Esophagus muscularis mucosa (tissue), 4 donors: ENCODE measurements around the gene A1BG. TPM values are rescaled to one million over a fixed set of nuclear protein-coding genes. Genes with fewer than 3 reads are reported as not detected.

ENCODE experiments used
- DNase-seq: peaks from one replicate; pipeline ENCODE4 v3.0.0-alpha.2; 2017; ENCODE audit errors: extremely low spot score
- H3K27ac ChIP-seq, 4 donors: fragments of 200-600 bp; sonication (generic); replicated peaks in 1 of 4; 1 replicate in 3 of 4; 2 replicates in 1 of 4; pipeline ENCODE4 v1.5.1; 2016 to 2019; ENCODE audit warnings: mild to moderate bottlenecking in 1 of 4
- H3K27me3 ChIP-seq, 4 donors: fragments of 200-600 bp; sonication (generic); one replicate each; pipeline versions ENCODE4 v1.5.1 to v1.6.0; 2016 to 2019
- H3K36me3 ChIP-seq, 4 donors: fragments of 200-600 bp; sonication (generic); one replicate each; pipeline ENCODE4 v1.5.1; 2016 to 2019
- H3K4me1 ChIP-seq, 4 donors: fragments of 200-600 bp; sonication (generic); one replicate each; pipeline ENCODE4 v1.5.1; 2016 to 2019
- H3K4me3 ChIP-seq, 4 donors: fragments of 200-600 bp; sonication (generic); 1 replicate in 2 of 4; 2 replicates in 2 of 4; pipeline ENCODE4 v1.5.1; 2016 to 2019; ENCODE audit warnings: mild to moderate bottlenecking in 4 of 4, moderate library complexity in 1 of 4
- H3K9me3 ChIP-seq, 4 donors: fragments of 200-600 bp; sonication (generic); 1 replicate in 3 of 4; 2 replicates in 1 of 4; pipeline ENCODE4 v1.5.1; 2016 to 2019
- CTCF ChIP-seq, 3 experiments: fragments of 200-600 bp in 2 of 3; fragments of 450-650 bp in 1 of 3; sonication (generic) in 2 of 3; IDR thresholded peaks; one replicate each; pipeline ENCODE4 v1.5.1; 2017 to 2019; ENCODE audit warnings: antibody characterized with exemption in 3 of 3, mild to moderate bottlenecking in 2 of 3, moderate library complexity in 1 of 3
- EP300 ChIP-seq: sonication (generic); formaldehyde crosslinking; IDR thresholded peaks from one replicate; pipeline ENCODE4 v1.6.1; 2017; ENCODE audit warnings: antibody characterized with exemption
- POLR2A ChIP-seq: fragments of 450-650 bp; IDR thresholded peaks from one replicate; pipeline ENCODE4 v1.6.1; 2017; ENCODE audit warnings: antibody characterized with exemption, moderate library complexity, mild to moderate bottlenecking, low read depth
- POLR2AphosphoS5 ChIP-seq, 2 donors: sonication (generic); formaldehyde crosslinking; IDR thresholded peaks; one replicate each; pipeline ENCODE4 v1.6.1; 2017; ENCODE audit warnings: antibody characterized with exemption in 2 of 2
- WGBS: methylation state at CpG from one replicate; pipeline ENCODE4 v1.1.5; 2018; 5-methylcytosine and 5-hydroxymethylcytosine counted together
- intact Hi-C: fragments of 100-400 bp; cut with DNase I; formaldehyde crosslinking; loops from one replicate; pipeline ENCODE4 v1.15.1; 2023
- total RNA-seq, 4 donors: library from RNA; depleted of rRNA; stranded (reverse); fragments of >200 nt; gene quantifications; one replicate each; pipeline versions ENCODE4 v1.1.0 to v1.2.1, GENCODE V29; 2016

The A1BG gene
- total RNA-seq, 4 donors from 2014 or later: 0.83 to 12.1 (median 9.5) TPM

GRCh38 chr19:58354478-58355030, 1.3 kb upstream of the A1BG start:
- intact Hi-C loops: no loop called here
- Histone ChIP-seq H3K4me1 (peaks cover 23 to 40% (median 32%) of the 10 kb centered on the region in 4 donors), H3K27ac (no peak overlapping the region), H3K36me3 (peaks cover 0 to 10% (median 0%) of the 10 kb centered on the region in 4 donors), H3K27me3 (peaks cover 0 to 83% (median 42%) of the 10 kb centered on the region in 4 donors), H3K9me3 (no peaks in the 10 kb centered on the region), H3K4me3 (no peak overlapping the region)
- no peak for DNase-seq
- TF ChIP-seq CTCF (IDR thresholded peaks at IDR 0.05) (no peak), EP300 (no peak), POLR2AphosphoS5 (IDR thresholded peaks at IDR 0.05) (no peak), POLR2A (no peak)
- WGBS: 73% methylated on average over 6 of the region's 6 CpGs

- no peaks in the 10 kb centered on the region for H3K9me3 ChIP-seq
- H3K27ac ChIP-seq: no peak overlapping the region
- peaks cover 23 to 42% (median 33%) of the 10 kb centered on the region in 4 donors for H3K4me1 ChIP-seq
- WGBS: 89% methylated on average over 13 of the region's 15 CpGs
- H3K27me3 ChIP-seq: peaks cover 0 to 90% (median 42%) of the 10 kb centered on the region in 4 donors
- DNase-seq: no peak
- TF ChIP-seq POLR2A: no peak
- TF ChIP-seq EP300: no peak
- TF ChIP-seq POLR2AphosphoS5 (IDR thresholded peaks at IDR 0.05): no peak
- no peak for TF ChIP-seq CTCF (IDR thresholded peaks at IDR 0.05)
- peaks cover 0 to 8% (median 0%) of the 10 kb centered on the region in 4 donors for H3K36me3 ChIP-seq
- no peak overlapping the region for H3K4me3 ChIP-seq
- intact Hi-C loops: no loop called here
Measured at GRCh38 chr19:58353717-58354477, 605 bp upstream of the A1BG start.

- DNase-seq: no peak
- Histone ChIP-seq H3K27me3 (peaks cover 0 to 100% (median 50%) of the 10 kb centered on the region in 4 donors), H3K9me3 (no peaks in the 10 kb centered on the region), H3K4me3 (no peak overlapping the region), H3K4me1 (peaks cover 23 to 43% (median 33%) of the 10 kb centered on the region in 4 donors), H3K36me3 (peaks cover 0 to 6% (median 0%) of the 10 kb centered on the region in 4 donors), H3K27ac (no peak overlapping the region)
- WGBS: 82% methylated on average over 16 of the region's 23 CpGs
- TF ChIP-seq CTCF (IDR thresholded peaks at IDR 0.05) (no peak), POLR2AphosphoS5 (IDR thresholded peaks at IDR 0.05) (no peak), EP300 (no peak), POLR2A (no peak)
- intact Hi-C loops: no loop called here
Measured at GRCh38 chr19:58351990-58352755, 1.1 kb downstream of the A1BG start.

DNA sequence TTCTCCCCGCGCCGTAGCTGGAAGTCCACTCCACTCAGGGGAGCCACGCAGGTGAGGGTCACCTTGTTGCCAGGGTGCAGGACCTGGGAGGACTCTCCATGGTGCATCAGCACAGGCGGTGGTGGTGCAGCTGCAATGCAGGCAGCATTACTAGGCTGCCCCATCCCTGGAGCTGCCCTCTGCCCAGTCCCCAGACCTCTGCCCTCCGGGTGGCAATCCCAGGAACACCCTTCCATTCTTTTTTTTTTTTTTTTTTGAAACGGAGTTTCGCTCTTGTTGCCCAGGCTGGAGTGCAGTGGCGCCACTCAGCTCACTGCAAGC, 1.8 kb downstream of the A1BG start:
- intact Hi-C loops: no loop called here
- Histone ChIP-seq H3K27ac (no peak overlapping the region), H3K4me3 (no peak overlapping the region), H3K27me3 (peaks cover 0 to 100% (median 51%) of the 10 kb centered on the region in 4 donors), H3K36me3 (peaks cover 0 to 6% (median 0%) of the 10 kb centered on the region in 4 donors), H3K4me1 (peaks cover 17 to 42% (median 29%) of the 10 kb centered on the region in 4 donors), H3K9me3 (no peaks in the 10 kb centered on the region)
- TF ChIP-seq EP300: no peak
- TF ChIP-seq POLR2A: no peak
- TF ChIP-seq POLR2AphosphoS5 (IDR thresholded peaks at IDR 0.05): no peak
- TF ChIP-seq CTCF (IDR thresholded peaks at IDR 0.05): no peak
- DNase-seq: no peak
- 94% methylated on average over 9 of the region's 9 CpGs for WGBS
